NCI-H2227 (cell line): Measurements from ENCODE around the gene ARHGAP21.
A peak's percentile ranks its signal among the peaks of the same experiment; 100 is the strongest.
"Not testable (repeated sequence)": the region's sequence is repeated elsewhere in the genome, so short reads cannot be mapped to it uniquely, and the experiment has no call there.

ENCODE experiments used
- DNase-seq: peaks from one replicate; lab custom pipeline; 2025; ENCODE audit not compliant: unreplicated experiment; lab: John Stamatoyannopoulos, UW

The ARHGAP21 gene

GRCh38 chr10:24642921-24643678 lies 80.6 kb downstream of the ARHGAP21 start:
- peak; percentile 56 for DNase-seq

GRCh38 chr10:24639124-24639523 lies 84.6 kb downstream of the ARHGAP21 start:
- DNase-seq: no peak

GRCh38 chr10:24625778-24626177 lies 97.9 kb downstream of the ARHGAP21 start:
- no peak for DNase-seq

GRCh38 chr10:24623383-24623782 lies 100.3 kb downstream of the ARHGAP21 start:
- DNase-seq: no peak

- peak; percentile 4 for DNase-seq
Observed at GRCh38 chr10:24622781-24623301, 100.8 kb downstream of the ARHGAP21 start.

- DNase-seq: not testable (repeated sequence)
Observed at GRCh38 chr10:24621035-24621795, 102.5 kb downstream of the ARHGAP21 start.

GRCh38 chr10:24619994-24620310 lies 103.7 kb downstream of the ARHGAP21 start:
- not testable (repeated sequence) for DNase-seq

GRCh38 chr10:24619291-24619993 lies 104.2 kb downstream of the ARHGAP21 start:
- DNase-seq: not testable (repeated sequence)

GRCh38 chr10:24618401-24618800 lies 105.3 kb downstream of the ARHGAP21 start:
- DNase-seq: no peak

GRCh38 chr10:24617771-24618396 lies 105.8 kb downstream of the ARHGAP21 start:
- peak; percentile 69 for DNase-seq

GRCh38 chr10:24616536-24616935 lies 107.2 kb downstream of the ARHGAP21 start:
- no peak for DNase-seq

GRCh38 chr10:24606021-24606420 lies 117.7 kb downstream of the ARHGAP21 start:
- DNase-seq: no peak

GRCh38 chr10:24605141-24605540 lies 118.5 kb downstream of the ARHGAP21 start:
- no peak for DNase-seq

- DNase-seq: no peak
Observed at GRCh38 chr10:24603333-24603732, 120.4 kb downstream of the ARHGAP21 start.

GRCh38 chr10:24597961-24598360 lies 125.7 kb downstream of the ARHGAP21 start:
- no peak for DNase-seq

GRCh38 chr10:24597426-24597825 lies 126.3 kb downstream of the ARHGAP21 start:
- no peak for DNase-seq

GRCh38 chr10:24596217-24596930 lies 127.3 kb downstream of the ARHGAP21 start:
- DNase-seq: no peak

- DNase-seq: no peak
Observed at GRCh38 chr10:24590697-24591457, 132.8 kb downstream of the ARHGAP21 start.

- no peak for DNase-seq
Observed at GRCh38 chr10:24589265-24589664, 134.4 kb downstream of the ARHGAP21 start.

GRCh38 chr10:24579906-24580305 lies 143.8 kb downstream of the ARHGAP21 start:
- no peak for DNase-seq
